C4-2B (cell line): ENCODE results near the gene SHF.

Experiments used
- ZFX ChIP-seq: fragments of 450-650 bp; IDR thresholded peaks from 2 replicates; pipeline ENCODE4 v1.6.1; 2017
- TF ChIP-seq, protein P1 (sequence below): fragments of 450-650 bp; conservative IDR thresholded peaks from 2 replicates; pipeline ENCODE4 v1.5.1; 2017; ENCODE audit warnings: mild to moderate bottlenecking

DNA sequence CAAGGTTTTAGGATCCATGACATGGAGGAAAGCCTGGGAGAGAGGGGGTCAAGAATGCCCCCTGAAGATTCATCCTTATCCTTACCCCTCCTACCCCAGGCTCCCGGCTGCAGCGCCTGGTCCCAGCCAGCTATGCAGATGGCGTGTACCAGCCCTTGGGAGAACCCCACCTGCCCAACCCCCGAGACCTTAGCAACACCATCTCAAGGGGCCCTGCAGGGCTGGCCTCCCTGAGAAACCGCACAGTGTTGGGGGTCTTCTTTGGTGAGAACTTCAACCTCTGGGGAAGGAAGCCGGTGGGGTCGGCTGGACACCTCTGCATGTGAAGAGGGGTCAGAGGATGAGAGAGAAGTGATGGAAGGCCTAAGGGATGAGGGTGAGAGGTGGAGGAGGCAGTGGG, 53.7 kb downstream of the SHF start:
- TF ChIP-seq, protein P1, sequence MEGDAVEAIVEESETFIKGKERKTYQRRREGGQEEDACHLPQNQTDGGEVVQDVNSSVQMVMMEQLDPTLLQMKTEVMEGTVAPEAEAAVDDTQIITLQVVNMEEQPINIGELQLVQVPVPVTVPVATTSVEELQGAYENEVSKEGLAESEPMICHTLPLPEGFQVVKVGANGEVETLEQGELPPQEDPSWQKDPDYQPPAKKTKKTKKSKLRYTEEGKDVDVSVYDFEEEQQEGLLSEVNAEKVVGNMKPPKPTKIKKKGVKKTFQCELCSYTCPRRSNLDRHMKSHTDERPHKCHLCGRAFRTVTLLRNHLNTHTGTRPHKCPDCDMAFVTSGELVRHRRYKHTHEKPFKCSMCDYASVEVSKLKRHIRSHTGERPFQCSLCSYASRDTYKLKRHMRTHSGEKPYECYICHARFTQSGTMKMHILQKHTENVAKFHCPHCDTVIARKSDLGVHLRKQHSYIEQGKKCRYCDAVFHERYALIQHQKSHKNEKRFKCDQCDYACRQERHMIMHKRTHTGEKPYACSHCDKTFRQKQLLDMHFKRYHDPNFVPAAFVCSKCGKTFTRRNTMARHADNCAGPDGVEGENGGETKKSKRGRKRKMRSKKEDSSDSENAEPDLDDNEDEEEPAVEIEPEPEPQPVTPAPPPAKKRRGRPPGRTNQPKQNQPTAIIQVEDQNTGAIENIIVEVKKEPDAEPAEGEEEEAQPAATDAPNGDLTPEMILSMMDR = no peak
- no peak for TF ChIP-seq ZFX
